Thymus (tissue), 11 donors: Measurements from ENCODE around the gene NFKBIA. TPM values are rescaled to one million over a fixed set of nuclear protein-coding genes. Genes with fewer than 3 reads are reported as not detected.

Experiments used
- DNase-seq, 9 donors: peaks; one replicate each; pipeline ENCODE4 v3.0.0-alpha.2; 2013; ENCODE audit warnings: low spot score in 9 of 9, low read depth in 6 of 9, missing footprints in 1 of 9
- H3K27ac ChIP-seq, 2 donors: one replicate each; pipeline ENCODE4 v1.5.1; 2013; ENCODE audit warnings: control low read depth in 1 of 2, low read depth in 1 of 2, low read length in 1 of 2, mild to moderate bottlenecking in 1 of 2, moderate library complexity in 1 of 2
- H3K27me3 ChIP-seq, 2 donors: one replicate each; pipeline ENCODE4 v1.5.1; 2013; ENCODE audit warnings: low read length in 1 of 2; ENCODE audit not compliant: control insufficient read depth in 2 of 2, insufficient read depth in 1 of 2
- H3K36me3 ChIP-seq, 2 donors: one replicate each; pipeline ENCODE4 v1.5.1; 2013; ENCODE audit warnings: low read length in 1 of 2, mild to moderate bottlenecking in 1 of 2, moderate library complexity in 1 of 2; ENCODE audit not compliant: control insufficient read depth in 2 of 2, insufficient read depth in 2 of 2
- H3K4me1 ChIP-seq, 2 donors: one replicate each; pipeline ENCODE4 v1.5.1; 2013; ENCODE audit warnings: low read length in 2 of 2; ENCODE audit not compliant: control insufficient read depth in 2 of 2, insufficient read depth in 2 of 2
- H3K4me3 ChIP-seq, 2 donors: one replicate each; pipeline ENCODE4 v1.5.1; 2013; ENCODE audit warnings: low read length in 2 of 2, control low read depth in 1 of 2, mild to moderate bottlenecking in 1 of 2
- H3K9me3 ChIP-seq, 2 donors: one replicate each; pipeline ENCODE4 v1.5.1; 2013; ENCODE audit warnings: low read length in 1 of 2, mild to moderate bottlenecking in 1 of 2; ENCODE audit not compliant: control insufficient read depth in 2 of 2, insufficient read depth in 1 of 2
- WGBS: extraction: QIAGEN DNeasy Blood & Tissue Kit; methylation state at CpG from one replicate; pipeline ENCODE4 v1.1.7; 2013; 5-methylcytosine and 5-hydroxymethylcytosine counted together
- polyA plus RNA-seq: library from polyadenylated mRNA; stranded (reverse); fragments of 200-250 nt; gene quantifications from one replicate; pipeline ENCODE4 v1.2.3, GENCODE V29; 2013
- total RNA-seq: library from RNA; stranded (reverse); fragments of 120-200 nt; gene quantifications from one replicate; pipeline ENCODE4 v1.2.4, GENCODE V29; 2013
- donor health status: healthy.

Gene NFKBIA
- total and polyA plus RNA-seq, 2 donors: 166 to 241 TPM

- Histone ChIP-seq H3K4me1 (no peaks in the 10 kb centered on the region), H3K4me3 (no peak overlapping the region), H3K27ac (no peak overlapping the region), H3K36me3 (no peaks in the 10 kb centered on the region), H3K9me3 (no peaks in the 10 kb centered on the region), H3K27me3 (no peaks in the 10 kb centered on the region)
- WGBS: 95% methylated on average over 1 of the region's 1 CpG
- DNase-seq: no peak
Measured at GRCh38 chr14:35433826-35434225, 29.3 kb upstream of the NFKBIA start.

- H3K36me3 ChIP-seq: no peaks in the 10 kb centered on the region
- DNase-seq: no peak
- no peak overlapping the region for H3K27ac ChIP-seq
- H3K27me3 ChIP-seq: no peaks in the 10 kb centered on the region
- H3K4me3 ChIP-seq: no peak overlapping the region
- no peaks in the 10 kb centered on the region for H3K4me1 ChIP-seq
- WGBS: 88% methylated on average over 13 of the region's 13 CpGs
- no peaks in the 10 kb centered on the region for H3K9me3 ChIP-seq
Measured at GRCh38 chr14:35430459-35431199, 26.1 kb upstream of the NFKBIA start.

- WGBS: 72% methylated on average over 4 of the region's 4 CpGs
- no peaks in the 10 kb centered on the region for H3K9me3 ChIP-seq
- H3K36me3 ChIP-seq: no peaks in the 10 kb centered on the region
- no peak for DNase-seq
- H3K27me3 ChIP-seq: no peaks in the 10 kb centered on the region
- H3K4me3 ChIP-seq: no peak overlapping the region
- no peak overlapping the region for H3K27ac ChIP-seq
- no peaks in the 10 kb centered on the region for H3K4me1 ChIP-seq
Measured at GRCh38 chr14:35429951-35430350, 25.4 kb upstream of the NFKBIA start.

GRCh38 chr14:35425850-35426249 lies 21.3 kb upstream of the NFKBIA start:
- DNase-seq: no peak
- WGBS: 95% methylated on average over 2 of the region's 2 CpGs
- H3K27ac ChIP-seq: no peak overlapping the region

GRCh38 chr14:35423621-35424020 lies 19.1 kb upstream of the NFKBIA start:
- Histone ChIP-seq H3K9me3 (peaks cover 0 to 5% of the 10 kb centered on the region in 2 donors), H3K4me1 (no peaks in the 10 kb centered on the region), H3K27ac (no peak overlapping the region), H3K27me3 (no peaks in the 10 kb centered on the region), H3K36me3 (no peaks in the 10 kb centered on the region), H3K4me3 (no peak overlapping the region)
- DNase-seq: no peak

More at GRCh38 chr14:35425850-35426249, 21.3 kb upstream of the NFKBIA start:
- Histone ChIP-seq H3K27me3 (no peaks in the 10 kb centered on the region), H3K9me3 (peaks cover 0 to 5% of the 10 kb centered on the region in 2 donors), H3K4me1 (no peaks in the 10 kb centered on the region), H3K4me3 (no peak overlapping the region), H3K36me3 (no peaks in the 10 kb centered on the region)

- peaks cover 6 to 24% of the 10 kb centered on the region in 2 donors for H3K4me1 ChIP-seq
- WGBS: 94% methylated on average over 7 of the region's 7 CpGs
- no peaks in the 10 kb centered on the region for H3K27me3 ChIP-seq
- no peak overlapping the region for H3K4me3 ChIP-seq
- peaks cover 0 to 5% of the 10 kb centered on the region in 2 donors for H3K9me3 ChIP-seq
- H3K36me3 ChIP-seq: no peaks in the 10 kb centered on the region
- H3K27ac ChIP-seq: no peak overlapping the region
- DNase-seq: no peak
Measured at GRCh38 chr14:35420036-35420811, 15.7 kb upstream of the NFKBIA start.

GRCh38 chr14:35419429-35419841 lies 14.9 kb upstream of the NFKBIA start:
- WGBS: 85% methylated on average over 7 of the region's 7 CpGs
- no peaks in the 10 kb centered on the region for H3K36me3 ChIP-seq
- peaks cover 0 to 5% of the 10 kb centered on the region in 2 donors for H3K9me3 ChIP-seq
- no peaks in the 10 kb centered on the region for H3K27me3 ChIP-seq
- no peak for DNase-seq
- H3K4me3 ChIP-seq: no peak overlapping the region
- H3K4me1 ChIP-seq: peaks cover 6 to 24% of the 10 kb centered on the region in 2 donors
- H3K27ac ChIP-seq: no peak overlapping the region

- H3K27me3 ChIP-seq: no peaks in the 10 kb centered on the region
- no peaks in the 10 kb centered on the region for H3K36me3 ChIP-seq
- no peaks in the 10 kb centered on the region for H3K9me3 ChIP-seq
- peaks cover 6 to 28% of the 10 kb centered on the region in 2 donors for H3K4me1 ChIP-seq
- DNase-seq: no peak
- no peak overlapping the region for H3K4me3 ChIP-seq
- no peak overlapping the region for H3K27ac ChIP-seq
- WGBS: 93% methylated on average over 2 of the region's 2 CpGs
Measured at GRCh38 chr14:35418093-35418492, 13.5 kb upstream of the NFKBIA start.

GRCh38 chr14:35416108-35416750 lies 11.7 kb upstream of the NFKBIA start:
- Histone ChIP-seq H3K36me3 (no peaks in the 10 kb centered on the region), H3K27ac (peak overlapping the region; percentile 19 to 75), H3K4me1 (peaks cover 6 to 31% of the 10 kb centered on the region in 2 donors), H3K27me3 (no peaks in the 10 kb centered on the region), H3K9me3 (no peaks in the 10 kb centered on the region), H3K4me3 (no peak overlapping the region)
- DNase-seq: peak in 3 of 9 donors; percentile 39 to 68 (median 46)
- WGBS: 19% methylated on average over 5 of the region's 5 CpGs
